OCI-LY7 (cell line): ENCODE measurements around the gene IGSF21.

Source experiments
- EZH2phosphoT487 ChIP-seq: fragments of 200-600 bp; sonication (generic); IDR thresholded peaks from 2 replicates; pipeline ENCODE4 v1.6.1; 2018; ENCODE audit warnings: low read depth, borderline replicate concordance, mild to moderate bottlenecking, mixed run types, antibody characterized with exemption, low read length, moderate library complexity, mixed read lengths
- TF ChIP-seq, protein P1 (sequence below): fragments of 200-600 bp; sonication (generic); conservative IDR thresholded peaks from 2 replicates; pipeline ENCODE4 v1.5.1; 2014; ENCODE audit warnings: mild to moderate bottlenecking, antibody characterized with exemption, low read length, moderate library complexity, mixed read lengths

GRCh38 chr1:18183533-18183932, 75.9 kb downstream of the IGSF21 start:
- TF ChIP-seq, protein P1, sequence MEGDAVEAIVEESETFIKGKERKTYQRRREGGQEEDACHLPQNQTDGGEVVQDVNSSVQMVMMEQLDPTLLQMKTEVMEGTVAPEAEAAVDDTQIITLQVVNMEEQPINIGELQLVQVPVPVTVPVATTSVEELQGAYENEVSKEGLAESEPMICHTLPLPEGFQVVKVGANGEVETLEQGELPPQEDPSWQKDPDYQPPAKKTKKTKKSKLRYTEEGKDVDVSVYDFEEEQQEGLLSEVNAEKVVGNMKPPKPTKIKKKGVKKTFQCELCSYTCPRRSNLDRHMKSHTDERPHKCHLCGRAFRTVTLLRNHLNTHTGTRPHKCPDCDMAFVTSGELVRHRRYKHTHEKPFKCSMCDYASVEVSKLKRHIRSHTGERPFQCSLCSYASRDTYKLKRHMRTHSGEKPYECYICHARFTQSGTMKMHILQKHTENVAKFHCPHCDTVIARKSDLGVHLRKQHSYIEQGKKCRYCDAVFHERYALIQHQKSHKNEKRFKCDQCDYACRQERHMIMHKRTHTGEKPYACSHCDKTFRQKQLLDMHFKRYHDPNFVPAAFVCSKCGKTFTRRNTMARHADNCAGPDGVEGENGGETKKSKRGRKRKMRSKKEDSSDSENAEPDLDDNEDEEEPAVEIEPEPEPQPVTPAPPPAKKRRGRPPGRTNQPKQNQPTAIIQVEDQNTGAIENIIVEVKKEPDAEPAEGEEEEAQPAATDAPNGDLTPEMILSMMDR, result 0 out of 2 replicates have a peak, but pooled peaks have one; percentile 10
- no peak for TF ChIP-seq EZH2phosphoT487
